Neural cell (in vitro differentiated cells): ENCODE measurements around the gene IL1RAPL2. TPM values are rescaled to one million over a fixed set of nuclear protein-coding genes. Genes with fewer than 3 reads are reported as not detected.
"Not testable (repeated sequence)": the region's sequence is repeated elsewhere in the genome, so short reads cannot be mapped to it uniquely, and the experiment has no call there.

Source experiments
- H2AFZ ChIP-seq: fragments of 200-600, 300-800 bp; sonication (generic), shearing (Covaris generic); 2 replicates; pipeline ENCODE4 v1.6.0; 2014; ENCODE audit warnings: low read depth, mild to moderate bottlenecking, antibody characterized with exemption, low read length, moderate library complexity
- H3F3A ChIP-seq: fragments of 200-600 bp; shearing (Covaris generic); 2 replicates; pipeline ENCODE4 v1.6.1; 2016; ENCODE audit warnings: mild to moderate bottlenecking, moderate library complexity, mixed read lengths, antibody characterized with exemption, low read length; ENCODE audit not compliant: insufficient read depth, poor library complexity, severe bottlenecking
- H3K27ac ChIP-seq: fragments of 200-600, 300-800 bp; sonication (generic), shearing (Covaris generic); 2 replicates; pipeline ENCODE4 v1.5.1; 2014; ENCODE audit warnings: mild to moderate bottlenecking, low read length, moderate library complexity
- H3K27me3 ChIP-seq: fragments of 300-800, 200-600 bp; sonication (generic), shearing (Covaris generic); 2 replicates; pipeline ENCODE4 v1.6.0; 2014; ENCODE audit warnings: mild to moderate bottlenecking, low read depth, low read length, moderate library complexity; ENCODE audit not compliant: insufficient read depth
- H3K36me3 ChIP-seq: fragments of 300-800, 200-600 bp; sonication (generic), shearing (Covaris generic); 2 replicates; pipeline ENCODE4 v1.5.1; 2014; ENCODE audit warnings: mild to moderate bottlenecking, antibody characterized with exemption, low read length, moderate library complexity; ENCODE audit not compliant: insufficient read depth
- H3K4me2 ChIP-seq: fragments of 300-800, 200-600 bp; sonication (generic), shearing (Covaris generic); 2 replicates; pipeline ENCODE4 v1.6.0; 2014; ENCODE audit warnings: mild to moderate bottlenecking, low read length
- H3K4me3 ChIP-seq: fragments of 300-800, 200-600 bp; sonication (generic), shearing (Covaris generic); 2 replicates; pipeline ENCODE4 v1.5.1; 2014; ENCODE audit warnings: mild to moderate bottlenecking, low read length, moderate library complexity
- H3K79me2 ChIP-seq: fragments of 200-600 bp; shearing (Covaris generic); replicated peaks from 2 replicates; pipeline ENCODE4 v1.6.0; 2014; ENCODE audit warnings: mild to moderate bottlenecking, low read length, moderate library complexity; ENCODE audit not compliant: insufficient read depth
- H3K9ac ChIP-seq: fragments of 300-800, 200-600 bp; sonication (generic), shearing (Covaris generic); 2 replicates; pipeline ENCODE4 v1.6.1; 2016; ENCODE audit warnings: mild to moderate bottlenecking, low read length, mixed read lengths
- H3K9me2 ChIP-seq: fragments of 200-600 bp; shearing (Covaris generic); 2 replicates; pipeline ENCODE4 v1.6.1; 2016; ENCODE audit warnings: mild to moderate bottlenecking, low read length, mixed read lengths; ENCODE audit not compliant: insufficient read depth
- H3K9me3 ChIP-seq: fragments of 200-600, 300-800 bp; sonication (generic), shearing (Covaris generic); 2 replicates; pipeline ENCODE4 v1.6.1; 2016; ENCODE audit warnings: mild to moderate bottlenecking, mixed run types, low read length, moderate library complexity, mixed read lengths
- H4K20me1 ChIP-seq: fragments of 200-600 bp; shearing (Covaris generic); 2 replicates; pipeline ENCODE4 v1.6.1; 2016; ENCODE audit warnings: mild to moderate bottlenecking, mixed run types; ENCODE audit not compliant: insufficient read depth
- EP300 ChIP-seq: fragments of 450-650 bp; conservative IDR thresholded peaks from 2 replicates; pipeline ENCODE4 v1.6.1; 2014; ENCODE audit warnings: antibody characterized with exemption, mild to moderate bottlenecking, moderate library complexity; ENCODE audit not compliant: poor library complexity, severe bottlenecking
- EZH2 ChIP-seq: fragments of 200-600, 300-800 bp; shearing (Covaris generic), sonication (generic); IDR thresholded peaks from 2 replicates; pipeline ENCODE4 v1.6.1; 2014; ENCODE audit warnings: antibody characterized with exemption, low read length, borderline replicate concordance, mild to moderate bottlenecking; ENCODE audit not compliant: insufficient read depth, poor library complexity, severe bottlenecking
- MXI1 ChIP-seq: fragments of 450-650 bp; conservative IDR thresholded peaks from 2 replicates; pipeline ENCODE4 v1.6.1; 2014; ENCODE audit warnings: antibody characterized with exemption, mild to moderate bottlenecking; ENCODE audit not compliant: poor library complexity, severe bottlenecking
- POLR2AphosphoS5 ChIP-seq: IDR thresholded peaks from 2 replicates; pipeline ENCODE4 v1.6.1; 2012
- RAD21 ChIP-seq: fragments of 450-650 bp; conservative IDR thresholded peaks from 2 replicates; pipeline ENCODE4 v1.6.1; 2014; ENCODE audit warnings: antibody characterized with exemption, mild to moderate bottlenecking, moderate library complexity
- SMC3 ChIP-seq: fragments of 450-650 bp; conservative IDR thresholded peaks from 2 replicates; pipeline ENCODE4 v1.6.1; 2014; ENCODE audit warnings: antibody characterized with exemption, mild to moderate bottlenecking, moderate library complexity; ENCODE audit not compliant: poor library complexity
- TAF1 ChIP-seq: IDR thresholded peaks from 2 replicates; pipeline ENCODE4 v1.6.1; 2012; ENCODE audit warnings: low read depth
- polyA plus RNA-seq: library from polyadenylated mRNA; depleted of rRNA; stranded (reverse); fragments of >200 nt; gene quantifications from 2 replicates; pipeline ENCODE4 v1.2.3, GENCODE V29; 2014
- TF ChIP-seq, protein P1 (sequence below): IDR thresholded peaks from 2 replicates; pipeline ENCODE4 v1.6.1; 2012; ENCODE audit warnings: borderline replicate concordance
- TF ChIP-seq, protein P2 (sequence below): fragments of 450-650 bp; IDR thresholded peaks from 2 replicates; pipeline ENCODE4 v1.5.1; 2014; ENCODE audit warnings: antibody characterized with exemption, mild to moderate bottlenecking, moderate library complexity; ENCODE audit not compliant: poor library complexity, severe bottlenecking

IL1RAPL2 gene
- polyA plus RNA-seq, 1 donor from 2014 or later = not detected

DNA sequence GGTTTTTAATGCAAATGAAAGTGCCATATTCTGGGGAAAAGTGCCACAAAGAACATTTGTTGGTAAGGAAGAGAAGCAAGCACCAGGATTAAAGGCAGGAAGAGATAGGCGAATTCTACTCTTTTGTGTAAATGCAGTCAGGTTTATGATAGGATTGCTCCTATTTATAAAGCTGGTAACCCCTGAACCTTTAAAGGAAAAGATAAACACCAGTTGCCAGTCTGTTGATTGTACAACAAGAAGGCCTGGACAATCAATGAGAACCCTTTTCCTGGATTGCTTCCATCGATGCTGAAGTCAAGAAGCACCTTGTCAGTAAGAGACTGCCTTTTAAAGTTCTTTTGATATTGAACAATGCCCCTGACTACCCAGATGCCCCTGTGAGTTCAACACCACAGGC, 1098.2 kb downstream of the IL1RAPL2 start (continued):
- TF ChIP-seq EZH2 (no peak), RAD21 (no peak), TAF1 (no peak)

DNA sequence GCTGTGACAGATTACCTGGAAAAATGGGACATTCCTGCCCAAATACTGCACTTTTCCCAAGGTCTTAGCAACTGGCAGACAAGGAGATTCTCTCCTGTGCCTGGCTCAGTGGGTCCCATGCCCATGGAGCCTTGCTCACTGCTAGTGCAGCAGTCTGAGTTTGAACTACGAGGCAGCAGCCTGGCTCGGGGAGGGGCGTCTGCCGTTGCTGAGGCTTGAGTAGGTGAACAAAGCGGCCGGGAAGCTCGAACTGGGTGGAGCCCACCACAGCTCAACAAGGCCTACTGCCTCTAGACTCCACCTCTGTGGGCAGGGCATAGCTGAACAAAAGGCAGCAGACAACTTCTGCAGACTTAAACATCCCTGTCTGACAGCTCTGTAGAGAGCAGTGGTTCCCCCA, 1118.3 kb downstream of the IL1RAPL2 start:
- not testable (repeated sequence) for H3K36me3 ChIP-seq, H2AFZ ChIP-seq, H3K27ac ChIP-seq, H3K9me3 ChIP-seq, H3K9me2 ChIP-seq, H3K27me3 ChIP-seq, H3K4me3 ChIP-seq, H3K4me2 ChIP-seq, H3F3A ChIP-seq, H4K20me1 ChIP-seq, H3K79me2 ChIP-seq, H3K9ac ChIP-seq

DNA sequence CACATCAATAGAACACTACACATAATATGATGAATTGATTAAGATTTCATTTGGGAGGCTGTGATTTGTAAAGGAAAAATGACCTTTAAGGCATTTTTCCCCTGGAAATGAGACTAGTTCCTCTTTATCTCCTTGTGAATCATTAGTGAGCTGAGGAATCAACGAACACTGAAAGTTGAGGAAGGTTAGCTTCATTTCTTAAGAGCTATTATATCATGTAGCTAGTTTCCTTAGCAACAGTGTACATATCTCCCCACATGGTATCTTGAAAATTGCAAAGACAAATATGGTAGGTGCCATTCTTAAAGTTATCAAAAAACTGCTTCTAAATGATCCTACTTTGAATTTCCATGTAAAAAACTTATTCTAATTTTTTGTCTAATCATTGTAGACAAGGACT, 1128.8 kb downstream of the IL1RAPL2 start:
- Histone ChIP-seq H4K20me1 (no peaks in the 10 kb centered on the region), H3K9me2 (no peaks in the 10 kb centered on the region), H3K79me2 (no peaks in the 10 kb centered on the region), H3F3A (no peaks in the 10 kb centered on the region), H3K27me3 (no peaks in the 10 kb centered on the region), H3K4me3 (no peak overlapping the region), H3K27ac (no peak overlapping the region), H3K36me3 (no peaks in the 10 kb centered on the region), H2AFZ (no peak overlapping the region), H3K9ac (no peak overlapping the region), H3K9me3 (no peaks in the 10 kb centered on the region), H3K4me2 (no peak overlapping the region)
- TF ChIP-seq SMC3 = no peak
- no peak for TF ChIP-seq TAF1
- no peak for TF ChIP-seq EZH2
- TF ChIP-seq RAD21 = no peak
- TF ChIP-seq POLR2AphosphoS5 = no peak
- no peak for TF ChIP-seq EP300
- no peak for TF ChIP-seq MXI1
- TF ChIP-seq, protein P1, sequence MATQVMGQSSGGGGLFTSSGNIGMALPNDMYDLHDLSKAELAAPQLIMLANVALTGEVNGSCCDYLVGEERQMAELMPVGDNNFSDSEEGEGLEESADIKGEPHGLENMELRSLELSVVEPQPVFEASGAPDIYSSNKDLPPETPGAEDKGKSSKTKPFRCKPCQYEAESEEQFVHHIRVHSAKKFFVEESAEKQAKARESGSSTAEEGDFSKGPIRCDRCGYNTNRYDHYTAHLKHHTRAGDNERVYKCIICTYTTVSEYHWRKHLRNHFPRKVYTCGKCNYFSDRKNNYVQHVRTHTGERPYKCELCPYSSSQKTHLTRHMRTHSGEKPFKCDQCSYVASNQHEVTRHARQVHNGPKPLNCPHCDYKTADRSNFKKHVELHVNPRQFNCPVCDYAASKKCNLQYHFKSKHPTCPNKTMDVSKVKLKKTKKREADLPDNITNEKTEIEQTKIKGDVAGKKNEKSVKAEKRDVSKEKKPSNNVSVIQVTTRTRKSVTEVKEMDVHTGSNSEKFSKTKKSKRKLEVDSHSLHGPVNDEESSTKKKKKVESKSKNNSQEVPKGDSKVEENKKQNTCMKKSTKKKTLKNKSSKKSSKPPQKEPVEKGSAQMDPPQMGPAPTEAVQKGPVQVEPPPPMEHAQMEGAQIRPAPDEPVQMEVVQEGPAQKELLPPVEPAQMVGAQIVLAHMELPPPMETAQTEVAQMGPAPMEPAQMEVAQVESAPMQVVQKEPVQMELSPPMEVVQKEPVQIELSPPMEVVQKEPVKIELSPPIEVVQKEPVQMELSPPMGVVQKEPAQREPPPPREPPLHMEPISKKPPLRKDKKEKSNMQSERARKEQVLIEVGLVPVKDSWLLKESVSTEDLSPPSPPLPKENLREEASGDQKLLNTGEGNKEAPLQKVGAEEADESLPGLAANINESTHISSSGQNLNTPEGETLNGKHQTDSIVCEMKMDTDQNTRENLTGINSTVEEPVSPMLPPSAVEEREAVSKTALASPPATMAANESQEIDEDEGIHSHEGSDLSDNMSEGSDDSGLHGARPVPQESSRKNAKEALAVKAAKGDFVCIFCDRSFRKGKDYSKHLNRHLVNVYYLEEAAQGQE = no peak
- TF ChIP-seq, protein P2, sequence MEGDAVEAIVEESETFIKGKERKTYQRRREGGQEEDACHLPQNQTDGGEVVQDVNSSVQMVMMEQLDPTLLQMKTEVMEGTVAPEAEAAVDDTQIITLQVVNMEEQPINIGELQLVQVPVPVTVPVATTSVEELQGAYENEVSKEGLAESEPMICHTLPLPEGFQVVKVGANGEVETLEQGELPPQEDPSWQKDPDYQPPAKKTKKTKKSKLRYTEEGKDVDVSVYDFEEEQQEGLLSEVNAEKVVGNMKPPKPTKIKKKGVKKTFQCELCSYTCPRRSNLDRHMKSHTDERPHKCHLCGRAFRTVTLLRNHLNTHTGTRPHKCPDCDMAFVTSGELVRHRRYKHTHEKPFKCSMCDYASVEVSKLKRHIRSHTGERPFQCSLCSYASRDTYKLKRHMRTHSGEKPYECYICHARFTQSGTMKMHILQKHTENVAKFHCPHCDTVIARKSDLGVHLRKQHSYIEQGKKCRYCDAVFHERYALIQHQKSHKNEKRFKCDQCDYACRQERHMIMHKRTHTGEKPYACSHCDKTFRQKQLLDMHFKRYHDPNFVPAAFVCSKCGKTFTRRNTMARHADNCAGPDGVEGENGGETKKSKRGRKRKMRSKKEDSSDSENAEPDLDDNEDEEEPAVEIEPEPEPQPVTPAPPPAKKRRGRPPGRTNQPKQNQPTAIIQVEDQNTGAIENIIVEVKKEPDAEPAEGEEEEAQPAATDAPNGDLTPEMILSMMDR = no peak
